HG02981 (cell line): ENCODE data around the gene GALNT14.

Experiments used
- ATAC-seq: cut with Tn5 transposase; IDR thresholded peaks from one replicate; pipeline ENCODE4 v1.9.1; 2021; ENCODE audit warnings: mild to moderate bottlenecking, moderate library complexity; ENCODE audit not compliant: unreplicated experiment

The GALNT14 gene

DNA sequence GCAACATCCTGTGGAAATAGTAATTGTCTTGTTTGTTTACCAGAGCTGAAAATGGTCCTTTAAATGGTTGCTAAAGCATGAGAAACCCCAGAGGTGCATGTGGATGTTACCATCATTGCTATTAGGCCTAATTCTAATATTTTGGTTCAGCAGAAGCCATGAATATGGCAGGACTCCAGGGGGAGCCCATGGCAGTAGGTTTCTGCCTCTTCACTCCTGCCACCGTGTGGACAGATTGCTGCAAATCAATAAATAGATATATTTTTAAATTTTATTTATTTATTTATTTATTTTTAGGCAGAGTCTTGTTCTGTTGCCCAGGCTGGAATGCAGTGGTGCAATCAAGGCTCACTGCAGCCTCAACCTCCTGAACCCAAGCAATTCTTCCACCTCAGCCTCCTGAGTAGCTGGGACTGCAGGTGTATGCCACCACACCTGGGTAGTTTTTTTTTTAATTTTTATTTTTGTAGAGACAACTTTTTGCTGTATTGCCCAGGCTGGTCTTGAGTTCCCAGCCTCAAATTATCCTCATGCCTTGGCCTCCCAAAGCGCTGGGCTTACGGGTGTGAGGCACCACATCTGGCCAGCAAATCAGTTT lies 276.1 kb downstream of the GALNT14 start:
- peak; percentile 69 for ATAC-seq

- ATAC-seq, result no peak
Observed at GRCh38 chr2:30860726-30861125, 277.5 kb downstream of the GALNT14 start.
